A549 (cell line): Measurements from ENCODE around the gene SLC17A2. TPM values are rescaled to one million over a fixed set of nuclear protein-coding genes. Genes with fewer than 3 reads are reported as not detected.
A peak's percentile ranks its signal among the peaks of the same experiment; 100 is the strongest.

Experiments used
- ATAC-seq, 2 experiments: fragments of 200-7000 bp in 1 of 2; fragments of >200 bp in 1 of 2; cut with Nextera tagmentation in 1 of 2; cut with Tn5 transposase in 1 of 2; 3 replicates each; pipeline versions ENCODE4 v1.8.0 to v1.9.1; 2018 to 2020; ENCODE audit warnings: mild to moderate bottlenecking in 1 of 2, moderate library complexity in 1 of 2
- CTCF ChIA-PET: fragments of 300-600 bp; sonication (Branson Sonifier 250); formaldehyde crosslinking; extraction: SDS; loops from one replicate; lab custom pipeline; 2021; ENCODE audit warnings: antibody characterized with exemption, inconsistent platforms; lab: Yijun Ruan, JAX
- POLR2A ChIA-PET: fragments of 350-600 bp; formaldehyde crosslinking; extraction: SDS; loops from one replicate; lab custom pipeline; 2021; ENCODE audit warnings: antibody characterized with exemption, inconsistent platforms; lab: Yijun Ruan, JAX
- DNase-seq, 2 experiments: peaks; one replicate each; pipeline versions ENCODE4 v3.0.0 to v3.0.0-alpha.2; 2011 to 2016; ENCODE audit warnings: low read depth in 1 of 2, low spot score in 1 of 2
- FAIRE-seq: peaks from 2 replicates; lab custom pipeline; 2011; peaks lifted over from hg19 to GRCh38; lab: Jason Lieb, UNC
- H3K27ac ChIP-seq, 2 experiments: fragments of >200 bp; sonication (Bioruptor Twin); formaldehyde crosslinking; 3 replicates each; pipeline ENCODE4 v1.5.1; 2016 to 2017
- H3K4me1 ChIP-seq: fragments of >200 bp; sonication (Bioruptor Twin); formaldehyde crosslinking; 3 replicates; pipeline ENCODE4 v1.6.1; 2016
- H3K4me2 ChIP-seq: fragments of >200 bp; sonication (Bioruptor Twin); formaldehyde crosslinking; 3 replicates; pipeline ENCODE4 v1.6.1; 2016
- H3K4me3 ChIP-seq: fragments of >200 bp; sonication (Bioruptor Twin); formaldehyde crosslinking; 3 replicates; pipeline ENCODE4 v1.5.1; 2016
- H3K9me3 ChIP-seq: fragments of >200 bp; sonication (Bioruptor Twin); formaldehyde crosslinking; 3 replicates; pipeline ENCODE4 v1.6.1; 2016
- ATOH8 ChIP-seq: fragments of 250-450 bp; sonication (Bioruptor Pico); IDR thresholded peaks from 2 replicates; pipeline ENCODE4 v1.5.0; 2020; ENCODE audit warnings: low read depth, mild to moderate bottlenecking, moderate library complexity
- CEBPB ChIP-seq, 2 experiments: fragments of >200 bp in 1 of 2; sonication (Bioruptor Twin) in 1 of 2; formaldehyde crosslinking in 1 of 2; IDR thresholded peaks; 2 replicates each; pipeline ENCODE4 v1.6.1; 2012 to 2016
- CHD2 ChIP-seq: fragments of 150-350 bp; IDR thresholded peaks from 2 replicates; pipeline ENCODE4 v1.6.1; 2014; ENCODE audit warnings: low read length; ENCODE audit not compliant: partially characterized antibody
- EHMT2 ChIP-seq: fragments of 200-600 bp; sonication (generic); IDR thresholded peaks from 2 replicates; pipeline ENCODE4 v1.6.1; 2016; ENCODE audit warnings: antibody characterized with exemption, low read depth, mild to moderate bottlenecking, moderate library complexity
- ELK1 ChIP-seq: fragments of 150-350 bp; IDR thresholded peaks from 2 replicates; pipeline ENCODE4 v1.6.1; 2014; ENCODE audit warnings: low read depth, mild to moderate bottlenecking, low read length
- EP300 ChIP-seq, 2 experiments: fragments of >200 bp; sonication (Bioruptor Twin); formaldehyde crosslinking; IDR thresholded peaks; 2 replicates in 1 of 2; 3 replicates in 1 of 2; pipeline ENCODE4 v1.6.1; 2016 to 2017
- HOXB5 ChIP-seq: fragments of 250-450 bp; sonication (Bioruptor Pico); IDR thresholded peaks from 2 replicates; pipeline ENCODE4 v1.5.0; 2020; ENCODE audit warnings: mild to moderate bottlenecking, moderate library complexity
- JUN ChIP-seq, 2 experiments: fragments of >200 bp; sonication (Bioruptor Twin); formaldehyde crosslinking; IDR thresholded peaks; 2 replicates in 1 of 2; 3 replicates in 1 of 2; pipeline ENCODE4 v1.6.1; 2016 to 2017
- JUNB ChIP-seq: fragments of >200 bp; sonication (Bioruptor Twin); formaldehyde crosslinking; IDR thresholded peaks from 2 replicates; pipeline ENCODE4 v1.6.1; 2016
- KDM1A ChIP-seq: fragments of 200-600 bp; sonication (generic); IDR thresholded peaks from 2 replicates; pipeline ENCODE4 v1.6.1; 2016; ENCODE audit warnings: low read depth, mild to moderate bottlenecking
- NFE2L2 ChIP-seq: fragments of 150-350 bp; conservative IDR thresholded peaks from 2 replicates; pipeline ENCODE4 v1.6.1; 2014; ENCODE audit warnings: low read length
- NPAS2 ChIP-seq: fragments of 250-450 bp; sonication (Bioruptor Pico); IDR thresholded peaks from 2 replicates; pipeline ENCODE4 v1.8.0; 2022; ENCODE audit warnings: mild to moderate bottlenecking, moderate library complexity, borderline replicate concordance
- POLR2A ChIP-seq: IDR thresholded peaks from 2 replicates; pipeline ENCODE4 v1.6.1; 2012; ENCODE audit warnings: mild to moderate bottlenecking, low read length
- REST ChIP-seq: fragments of 200-600 bp; sonication (generic); IDR thresholded peaks from 2 replicates; pipeline ENCODE4 v1.6.1; 2016; ENCODE audit warnings: antibody characterized with exemption, mild to moderate bottlenecking, moderate library complexity
- TFCP2L1 ChIP-seq: fragments of 250-450 bp; sonication (Bioruptor Pico); IDR thresholded peaks from 2 replicates; pipeline ENCODE4 v1.5.0; 2021; ENCODE audit warnings: mild to moderate bottlenecking
- TP53 ChIP-seq: fragments of 250-450 bp; sonication (Bioruptor Pico); IDR thresholded peaks from 2 replicates; pipeline ENCODE4 v1.5.0; 2021; ENCODE audit warnings: mild to moderate bottlenecking, moderate library complexity
- ZFP36 ChIP-seq: fragments of 450-650 bp; IDR thresholded peaks from 2 replicates; pipeline ENCODE4 v1.6.1; 2014; ENCODE audit warnings: borderline replicate concordance; ENCODE audit not compliant: partially characterized antibody
- WGBS: methylation state at CpG from one replicate; pipeline ENCODE4 v1.1.6; 2017; ENCODE audit errors: missing lambda C conversion rate; 5-methylcytosine and 5-hydroxymethylcytosine counted together
- polyA plus RNA-seq, 4 experiments: library from polyadenylated mRNA; depleted of rRNA in 3 of 4; stranded (reverse); fragments of >200 nt; fragmentation: RNase III in 1 of 4; extraction: RNeasy Plus Mini Kit Qiagen cat#74134 plus additional on column Dnase treatment in 1 of 4; gene quantifications; 2 replicates in 3 of 4; 3 replicates in 1 of 4; pipeline ENCODE4 v1.2.3, GENCODE V29; 2011 to 2017
- TF ChIP-seq, protein P1 (sequence below): fragments of >200 bp; sonication (Bioruptor Twin); formaldehyde crosslinking; IDR thresholded peaks from 2 replicates; pipeline ENCODE4 v1.6.1; 2016
- TF ChIP-seq, protein P2 (sequence below): fragments of 450-650 bp; IDR thresholded peaks from 2 replicates; pipeline ENCODE4 v1.6.1; 2014; ENCODE audit warnings: antibody characterized with exemption

Gene SLC17A2
- polyA plus RNA-seq, 2 of the 4 experiments (the other 2 are of a cell fraction) = not detected

DNA sequence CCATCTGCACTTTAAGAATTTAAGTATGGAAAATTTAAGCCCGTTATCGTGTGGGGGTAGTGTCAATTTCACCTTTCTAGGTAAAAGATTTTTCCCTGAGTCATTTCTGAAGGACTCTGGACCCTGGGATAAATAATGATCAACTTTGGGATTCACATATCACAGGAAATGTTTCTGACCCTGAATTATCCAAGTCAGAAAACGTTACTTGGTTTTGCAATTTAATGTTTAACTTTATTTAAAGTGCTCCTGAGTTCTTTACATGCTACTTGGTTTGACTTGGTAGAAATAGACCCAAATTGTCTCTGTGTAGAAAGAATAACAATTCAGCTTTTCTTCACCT is 55.0 kb downstream of the SLC17A2 start:
- H3K27ac ChIP-seq = peak overlapping the region; percentile 91 to 92
- POLR2A ChIA-PET = no interaction called here
- TF ChIP-seq EP300 (IDR thresholded peaks at IDR 0.05) = no peak
- TF ChIP-seq JUN (IDR thresholded peaks at IDR 0.05) = no peak; a peak in 1 of 5 replicates
- no peak for TF ChIP-seq NPAS2
- TF ChIP-seq JUNB = no peak
- TF ChIP-seq NFE2L2 = no peak
- TF ChIP-seq TFCP2L1 (CRISPR knock-in tag) = no peak
- no peak for TF ChIP-seq EHMT2
- TF ChIP-seq CEBPB (IDR thresholded peaks at IDR 0.05) = no peak
- no peak for TF ChIP-seq ATOH8 (CRISPR knock-in tag)
- TF ChIP-seq KDM1A = no peak
- TF ChIP-seq ZFP36 = no peak
- TF ChIP-seq ELK1 = no peak
- no peak for TF ChIP-seq POLR2A
- TF ChIP-seq HOXB5 = no peak
- TF ChIP-seq, protein P1, sequence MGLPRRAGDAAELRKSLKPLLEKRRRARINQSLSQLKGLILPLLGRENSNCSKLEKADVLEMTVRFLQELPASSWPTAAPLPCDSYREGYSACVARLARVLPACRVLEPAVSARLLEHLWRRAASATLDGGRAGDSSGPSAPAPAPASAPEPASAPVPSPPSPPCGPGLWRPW = no peak
- no peak for TF ChIP-seq REST
- no peak for TF ChIP-seq TP53 (CRISPR knock-in tag)
- TF ChIP-seq, all 56 proteins: peak for 0
- WGBS = 3% methylated on average over 3 of the region's 3 CpGs
- Histone ChIP-seq H3K9me3 (no peaks in the 10 kb centered on the region), H3K4me1 (peaks cover 43% of the 10 kb centered on the region), H3K4me2 (peak overlapping the region; percentile 58), H3K4me3 (no peak overlapping the region)
- ATAC-seq (peak in 1 of 2 experiments; percentile 47; a peak in 2 of 6 replicates), FAIRE-seq (no peak), DNase-seq (no peak)
- CTCF ChIA-PET = no interaction called here

DNA sequence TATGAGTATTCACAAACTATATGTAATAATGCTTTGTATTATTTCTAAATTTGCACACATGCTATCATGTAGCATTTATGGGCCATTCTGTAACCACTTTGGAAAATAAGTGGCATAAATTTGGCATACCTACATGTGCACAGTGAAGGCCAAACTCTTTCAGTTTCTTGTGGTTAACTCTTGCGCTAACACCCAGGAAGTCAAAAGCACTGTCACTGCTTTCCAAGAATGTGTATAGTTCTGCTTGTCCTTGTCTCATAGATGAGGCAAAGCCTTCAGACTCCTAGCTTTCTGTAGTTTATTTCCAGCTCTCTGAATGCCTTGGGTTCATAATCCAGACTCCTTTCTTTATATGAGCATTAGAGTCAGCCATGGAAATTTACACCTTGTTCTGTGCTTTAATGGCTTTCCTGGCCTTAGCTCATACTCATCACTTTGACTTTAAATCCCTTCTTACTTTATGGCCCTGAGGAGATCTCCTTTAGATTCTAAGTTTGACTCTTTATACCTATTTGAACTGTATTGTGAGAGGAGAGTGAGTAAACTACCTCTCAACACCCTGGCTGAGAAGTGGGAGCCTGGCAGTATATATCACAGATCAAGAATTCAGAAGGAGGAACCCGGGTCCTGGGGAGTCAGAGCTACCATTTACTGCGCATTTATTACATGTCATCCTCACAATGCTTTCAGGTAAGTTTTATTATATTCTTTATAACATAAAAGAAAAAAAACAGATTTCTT is 55.5 kb downstream of the SLC17A2 start:
- ChIA-PET POLR2A (no interaction called here), CTCF (no interaction called here)
- ATAC-seq = peak; percentile 43 to 63
- Histone ChIP-seq H3K4me1 (peaks cover 43% of the 10 kb centered on the region), H3K4me2 (peak overlapping the region; percentile 58), H3K9me3 (no peaks in the 10 kb centered on the region), H3K27ac (peak overlapping the region; percentile 91 to 92), H3K4me3 (no peak overlapping the region)
- no peak for DNase-seq
- TF ChIP-seq CHD2 (no peak), EP300 (IDR thresholded peaks at IDR 0.05) (0 out of 5 replicates have a peak, but pooled peaks of 1 of the 2 experiments have one; percentile 16), TFCP2L1 (CRISPR knock-in tag) (no peak), CEBPB (IDR thresholded peaks at IDR 0.05) (no peak)
- TF ChIP-seq, protein P2, sequence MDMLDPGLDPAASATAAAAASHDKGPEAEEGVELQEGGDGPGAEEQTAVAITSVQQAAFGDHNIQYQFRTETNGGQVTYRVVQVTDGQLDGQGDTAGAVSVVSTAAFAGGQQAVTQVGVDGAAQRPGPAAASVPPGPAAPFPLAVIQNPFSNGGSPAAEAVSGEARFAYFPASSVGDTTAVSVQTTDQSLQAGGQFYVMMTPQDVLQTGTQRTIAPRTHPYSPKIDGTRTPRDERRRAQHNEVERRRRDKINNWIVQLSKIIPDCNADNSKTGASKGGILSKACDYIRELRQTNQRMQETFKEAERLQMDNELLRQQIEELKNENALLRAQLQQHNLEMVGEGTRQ = no peak
- WGBS = 35% methylated on average over 3 of the region's 3 CpGs
- no peak for FAIRE-seq
